ENCODE measurements around the gene ZNF574. TPM values are rescaled to one million over a fixed set of nuclear protein-coding genes. Genes with fewer than 3 reads are reported as not detected.

The ZNF574 gene
- total RNA-seq, 1 experiment from 2014 or later: 26.8 TPM

- DNase-seq (ENCODE audit: low spot score): no peak
Measured at GRCh38 chr19:42079886-42080763, 4.2 kb downstream of the ZNF574 start.

- no peak for DNase-seq (ENCODE audit: low spot score)
Measured at GRCh38 chr19:42080764-42081375, 4.9 kb downstream of the ZNF574 start.

GRCh38 chr19:42081584-42082203 is 5.7 kb downstream of the ZNF574 start:
- DNase-seq (ENCODE audit: low spot score): peak; percentile 36

GRCh38 chr19:42083537-42083936 is 7.6 kb downstream of the ZNF574 start:
- DNase-seq (ENCODE audit: low spot score): no peak

- no peak for DNase-seq (ENCODE audit: low spot score)
Measured at GRCh38 chr19:42086188-42086736, 10.3 kb downstream of the ZNF574 start.

- DNase-seq (ENCODE audit: low spot score): no peak
Measured at GRCh38 chr19:42086770-42087550, 11.0 kb downstream of the ZNF574 start.

- DNase-seq (ENCODE audit: low spot score): peak; percentile 69
Measured at GRCh38 chr19:42088471-42089190, 12.7 kb downstream of the ZNF574 start.

- DNase-seq (ENCODE audit: low spot score): no peak
Measured at GRCh38 chr19:42089191-42089750, 13.3 kb downstream of the ZNF574 start.

- DNase-seq (ENCODE audit: low spot score): no peak
Measured at GRCh38 chr19:42089772-42090171, 13.8 kb downstream of the ZNF574 start.

- no peak for DNase-seq (ENCODE audit: low spot score)
Measured at GRCh38 chr19:42090672-42091071, 14.7 kb downstream of the ZNF574 start.

- no peak for DNase-seq (ENCODE audit: low spot score)
Measured at GRCh38 chr19:42091300-42091699, 15.3 kb downstream of the ZNF574 start.

GRCh38 chr19:42091742-42092141 is 15.8 kb downstream of the ZNF574 start:
- DNase-seq (ENCODE audit: low spot score): no peak

GRCh38 chr19:42092350-42092749 is 16.4 kb downstream of the ZNF574 start:
- DNase-seq (ENCODE audit: low spot score): peak; percentile 49

GRCh38 chr19:42093505-42093904 is 17.5 kb downstream of the ZNF574 start:
- no peak for DNase-seq (ENCODE audit: low spot score)

GRCh38 chr19:42093926-42094325 is 18.0 kb downstream of the ZNF574 start:
- no peak for DNase-seq (ENCODE audit: low spot score)

- no peak for DNase-seq (ENCODE audit: low spot score)
Measured at GRCh38 chr19:42095142-42095813, 19.3 kb downstream of the ZNF574 start.

- no peak for DNase-seq (ENCODE audit: low spot score)
Measured at GRCh38 chr19:42095814-42096230, 19.9 kb downstream of the ZNF574 start.

GRCh38 chr19:42096255-42096837 is 20.4 kb downstream of the ZNF574 start:
- no peak for DNase-seq (ENCODE audit: low spot score)

GRCh38 chr19:42097461-42097860 is 21.5 kb downstream of the ZNF574 start:
- DNase-seq (ENCODE audit: low spot score): no peak

- DNase-seq (ENCODE audit: low spot score): no peak
Measured at GRCh38 chr19:42098781-42099180, 22.8 kb downstream of the ZNF574 start.

Measured in A172 (cell line).